ENCODE measurements around the gene ITGAV.

The ITGAV gene

DNA sequence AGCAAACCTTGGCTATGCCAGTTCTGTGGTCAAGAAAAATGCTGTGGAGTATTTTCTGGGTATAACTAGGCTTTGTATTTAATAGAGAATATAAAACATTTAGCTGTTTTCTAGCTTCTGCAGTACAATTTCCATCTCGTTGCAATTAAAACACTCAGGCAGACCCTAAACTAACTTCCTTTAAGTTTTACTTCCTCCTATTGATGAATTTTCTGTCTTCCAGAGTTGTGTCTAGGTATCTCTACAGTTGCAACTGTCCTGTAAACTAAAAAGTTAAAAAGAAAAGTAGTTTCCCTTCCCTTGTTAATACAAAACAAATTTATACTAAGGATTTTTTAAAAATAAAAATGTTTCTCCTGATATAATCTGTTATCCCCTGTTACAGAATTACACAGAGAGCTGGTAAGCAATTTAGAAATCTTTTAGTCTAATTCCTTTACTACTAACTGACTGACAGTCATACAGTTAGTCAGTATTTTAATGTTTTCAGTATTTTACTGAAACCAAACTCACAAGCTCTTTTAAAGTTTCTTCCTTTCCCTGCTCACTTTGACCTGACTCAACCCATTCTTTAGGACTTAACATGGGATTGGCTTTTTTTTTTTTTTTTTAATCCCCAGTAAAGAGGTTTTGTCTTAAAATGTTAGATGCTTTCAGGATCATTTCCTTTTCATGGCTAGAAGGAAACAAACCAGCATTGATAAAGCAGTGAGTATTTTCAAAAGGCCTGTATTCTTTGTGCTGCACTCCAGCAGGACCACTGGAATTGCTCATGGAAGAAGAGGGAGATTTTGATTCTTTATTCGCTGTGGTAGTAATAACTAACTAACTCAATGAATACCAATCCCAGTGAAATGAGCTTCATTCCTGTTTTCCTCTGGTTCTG lies 22.9 kb downstream of the ITGAV start:
- no peak for DNase-seq (ENCODE audit: low spot score)

DNA sequence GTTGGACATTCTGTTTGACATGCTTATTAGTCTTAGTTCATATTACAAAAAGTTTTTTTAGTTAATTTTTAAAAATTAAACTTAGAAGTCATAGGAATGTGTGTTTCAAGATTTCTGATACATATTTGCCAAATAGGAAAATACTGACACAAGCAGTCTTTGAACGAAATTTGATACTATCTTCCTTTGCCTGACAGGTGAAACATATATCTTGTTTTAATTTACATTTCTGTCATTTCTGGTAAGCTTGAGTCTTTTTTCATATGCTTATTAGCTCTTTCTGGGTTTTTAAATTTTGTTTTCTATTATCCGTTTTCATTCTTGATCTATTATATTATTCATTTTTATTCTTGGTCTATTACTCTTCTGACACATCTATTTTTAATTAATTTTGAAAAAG lies 24.5 kb downstream of the ITGAV start:
- no peak for DNase-seq (ENCODE audit: low spot score)

DNA sequence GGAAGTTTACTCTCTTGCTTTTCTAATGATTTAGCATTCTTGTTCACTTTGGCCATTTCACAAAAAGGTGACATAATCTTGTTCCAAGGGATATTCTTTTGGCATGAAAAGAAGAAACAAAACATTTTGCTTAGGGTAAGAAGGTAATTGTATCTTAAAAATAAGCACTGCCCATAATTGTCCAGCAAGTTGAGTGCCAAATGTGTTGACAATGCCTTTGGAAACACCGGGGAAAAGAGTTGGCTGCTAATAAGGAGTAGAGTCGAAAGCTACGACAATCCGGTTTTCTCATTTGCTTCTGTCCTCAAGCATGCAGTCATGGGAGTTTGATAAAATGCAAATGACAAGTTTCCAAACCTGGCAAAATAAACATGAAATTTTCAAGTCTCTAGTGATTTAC lies 27.3 kb downstream of the ITGAV start:
- no peak for DNase-seq (ENCODE audit: low spot score)

DNA sequence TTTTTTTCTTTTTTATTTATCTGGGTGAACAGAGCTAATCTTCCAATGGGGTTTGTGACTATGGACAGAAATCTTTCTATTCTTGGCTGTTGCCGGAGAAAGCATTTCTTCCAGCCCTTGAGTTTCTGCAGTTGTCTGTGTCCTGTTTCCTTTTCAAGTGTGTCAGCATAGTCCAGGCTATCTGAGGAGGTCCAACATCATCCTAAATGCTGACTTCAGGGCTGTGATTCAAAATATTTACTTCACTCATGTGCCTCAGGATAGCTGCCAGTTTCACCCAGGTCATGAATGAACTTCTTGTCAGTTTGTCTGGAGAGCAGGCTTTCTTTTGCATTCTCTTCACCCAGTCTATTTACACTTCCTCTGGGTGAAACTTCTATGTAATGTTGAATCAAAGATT lies 27.9 kb downstream of the ITGAV start:
- DNase-seq (ENCODE audit: low spot score), result no peak

DNA sequence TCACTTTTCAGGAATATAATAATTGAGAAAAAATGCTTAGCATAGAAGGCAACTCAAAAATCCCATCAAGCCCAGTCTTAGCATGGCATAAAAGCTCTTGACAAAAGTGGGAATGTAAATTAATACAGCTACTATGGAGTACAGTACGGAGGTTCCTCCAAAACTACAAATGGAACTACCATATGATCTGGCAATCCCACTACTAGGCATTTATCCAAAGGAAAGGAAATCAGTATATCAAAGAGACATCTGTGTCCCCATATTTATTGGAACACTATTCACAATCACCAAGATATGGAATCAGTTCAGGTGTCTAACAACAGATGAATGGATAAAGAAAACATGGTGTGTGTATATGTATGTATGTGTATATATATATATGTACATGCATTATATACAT lies 28.8 kb downstream of the ITGAV start:
- DNase-seq (ENCODE audit: low spot score), result no peak

DNA sequence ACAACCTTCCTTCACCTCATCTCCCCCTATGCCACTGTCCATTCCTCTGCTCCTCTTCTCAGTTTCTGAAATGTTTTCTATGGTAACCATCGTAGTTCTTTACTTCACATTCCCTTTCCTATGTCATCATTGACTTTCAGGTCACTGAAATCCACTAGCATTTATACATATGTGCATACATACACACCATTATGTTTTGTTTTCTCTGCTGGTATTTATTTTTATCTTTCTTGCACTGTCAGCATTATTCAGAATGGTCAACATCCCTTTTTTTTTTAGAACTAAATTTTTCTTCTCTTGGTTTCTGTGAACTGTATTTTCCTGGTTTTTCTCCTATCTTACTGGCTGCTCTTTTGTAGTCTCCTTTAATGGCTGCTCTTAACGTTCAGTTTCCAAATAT lies 33.2 kb downstream of the ITGAV start:
- no peak for DNase-seq (ENCODE audit: low spot score)

DNA sequence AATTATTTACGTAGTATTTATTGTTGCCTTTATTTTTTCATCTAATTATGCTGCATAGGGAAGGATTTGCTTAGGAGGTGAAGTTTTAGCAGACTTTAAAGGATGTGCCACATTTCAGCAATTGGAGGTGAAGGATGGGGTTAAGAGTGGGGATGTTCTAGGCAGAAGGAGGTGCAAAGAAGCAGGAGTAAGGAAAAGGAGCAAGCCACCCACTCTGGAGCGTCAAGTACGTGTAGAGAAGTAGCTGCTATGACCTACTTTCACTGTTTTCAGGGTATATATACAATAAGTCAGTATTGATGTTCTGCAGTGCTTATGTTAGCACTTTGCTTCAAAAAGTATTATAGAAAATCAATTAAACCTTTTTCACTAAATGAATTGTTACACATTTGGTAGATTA lies 34.4 kb downstream of the ITGAV start:
- no peak for DNase-seq (ENCODE audit: low spot score)

DNA sequence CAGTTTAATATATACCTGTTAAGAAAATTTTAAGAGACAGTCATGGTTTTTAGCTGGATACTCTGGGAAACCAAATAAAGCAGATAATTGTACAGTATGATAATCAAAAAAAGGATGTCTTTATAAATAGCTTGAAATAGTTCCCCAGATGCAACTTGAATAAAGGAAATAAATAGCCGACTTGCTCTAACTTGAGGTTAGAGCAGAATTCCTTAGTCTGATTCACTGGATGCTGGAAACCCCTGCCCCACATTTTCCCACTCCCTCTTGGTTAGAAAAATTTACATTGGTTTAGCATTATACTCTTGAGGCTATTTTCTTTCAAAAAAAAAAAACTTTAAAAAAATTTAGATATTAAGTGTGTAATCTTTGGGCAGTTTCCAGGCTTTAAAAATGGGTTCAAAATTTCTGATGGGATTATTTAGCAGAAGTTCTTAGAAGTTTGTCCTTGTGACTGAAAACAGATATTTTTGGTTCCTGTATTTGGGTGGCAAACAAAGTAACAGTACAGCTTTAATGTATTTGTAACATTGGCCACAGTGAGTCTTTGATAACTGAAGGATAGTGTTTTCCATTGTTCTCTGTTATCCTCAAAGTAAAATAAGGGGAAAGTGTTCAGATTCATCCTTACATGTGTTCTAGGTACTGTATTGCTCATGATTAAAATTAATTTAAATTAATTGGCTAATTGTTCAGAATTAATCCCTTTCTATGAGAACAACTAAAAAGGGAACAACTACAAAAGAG lies 39.6 kb downstream of the ITGAV start:
- no peak for DNase-seq (ENCODE audit: low spot score)

DNA sequence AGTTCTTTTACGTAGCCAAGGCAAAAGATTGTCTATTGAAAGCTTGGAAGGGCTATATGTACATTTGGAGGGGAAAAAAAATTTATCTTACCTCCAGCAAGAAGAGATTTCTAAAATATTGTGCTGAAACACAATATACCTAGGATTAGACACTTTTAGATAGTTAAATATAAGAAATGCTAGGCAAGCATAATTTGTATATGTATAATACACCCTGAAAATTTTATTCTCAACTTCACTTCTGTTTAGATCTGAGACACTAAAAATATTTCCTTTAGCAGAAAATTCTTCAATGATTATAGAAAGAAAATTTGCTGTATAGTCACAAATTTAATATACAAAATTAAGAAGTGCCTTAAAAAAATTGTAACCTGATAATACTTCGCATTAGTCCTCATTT lies 42.6 kb downstream of the ITGAV start:
- no peak for DNase-seq (ENCODE audit: low spot score)

DNA sequence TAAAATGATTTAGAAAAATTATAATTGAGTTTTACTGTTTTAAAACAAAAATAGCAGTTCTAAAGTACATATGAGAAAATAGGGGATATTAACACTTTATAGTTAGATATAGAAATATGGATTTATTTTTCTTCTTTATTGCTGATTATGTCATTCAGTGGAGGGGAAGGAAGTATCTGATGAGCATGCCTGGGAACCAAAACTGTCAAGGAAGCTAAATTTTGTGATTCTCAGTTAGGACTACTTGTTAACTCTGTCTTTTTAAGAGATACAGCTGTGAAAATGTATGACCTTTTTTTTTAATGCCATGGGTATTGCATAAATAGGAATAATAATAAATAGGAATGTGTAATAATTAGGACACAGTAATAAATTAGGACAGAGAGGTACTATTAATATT lies 44.8 kb downstream of the ITGAV start:
- DNase-seq (ENCODE audit: low spot score), result no peak

DNA sequence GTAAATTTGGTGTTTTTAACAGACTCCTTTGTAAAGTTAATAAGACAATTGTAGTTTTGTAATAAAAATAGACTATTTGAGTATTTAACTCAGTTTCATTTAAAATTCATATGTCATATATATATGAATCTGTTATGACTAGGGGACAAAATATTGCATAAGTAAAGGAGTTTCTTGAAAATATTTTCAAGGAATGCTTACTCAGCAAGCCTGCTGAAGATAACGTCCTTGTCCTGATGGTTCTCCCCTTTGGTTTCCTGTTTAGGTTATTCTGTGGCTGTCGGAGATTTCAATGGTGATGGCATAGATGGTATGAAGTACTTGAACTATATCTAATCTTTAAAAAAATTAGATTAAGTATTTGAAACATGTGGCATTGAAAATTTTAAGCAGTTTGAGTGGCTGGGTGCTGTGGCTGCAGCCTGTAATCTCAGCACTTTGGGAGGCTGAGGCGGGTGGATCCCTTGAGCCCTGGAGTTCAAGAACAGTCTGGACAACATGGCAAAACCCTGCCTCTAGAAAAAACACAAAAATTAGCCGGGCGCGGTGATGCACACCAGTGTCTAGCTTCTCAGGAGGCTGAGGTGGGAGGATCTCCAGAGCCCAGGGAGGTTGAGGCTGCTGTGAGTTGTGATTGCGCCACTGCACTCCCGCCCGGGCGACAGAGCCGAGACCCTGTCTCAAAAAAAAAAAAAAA lies 47.1 kb downstream of the ITGAV start:
- DNase-seq (ENCODE audit: low spot score), result no peak

DNA sequence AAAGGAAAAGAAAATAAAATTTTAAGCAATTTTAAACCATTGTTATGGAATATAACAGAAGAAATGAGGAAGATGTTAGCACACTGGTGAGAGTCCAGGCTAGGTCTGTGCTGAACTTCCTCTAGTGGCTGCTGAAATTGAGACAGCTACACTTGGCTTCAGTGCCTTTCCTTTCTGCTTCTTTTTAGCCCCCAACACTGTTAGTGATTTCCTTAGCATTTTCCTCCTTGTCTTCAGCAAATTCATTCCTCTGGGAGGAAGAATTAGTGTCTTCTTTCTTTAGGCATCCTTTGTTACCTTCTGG lies 47.6 kb downstream of the ITGAV start:
- DNase-seq (ENCODE audit: low spot score), result no peak

DNA sequence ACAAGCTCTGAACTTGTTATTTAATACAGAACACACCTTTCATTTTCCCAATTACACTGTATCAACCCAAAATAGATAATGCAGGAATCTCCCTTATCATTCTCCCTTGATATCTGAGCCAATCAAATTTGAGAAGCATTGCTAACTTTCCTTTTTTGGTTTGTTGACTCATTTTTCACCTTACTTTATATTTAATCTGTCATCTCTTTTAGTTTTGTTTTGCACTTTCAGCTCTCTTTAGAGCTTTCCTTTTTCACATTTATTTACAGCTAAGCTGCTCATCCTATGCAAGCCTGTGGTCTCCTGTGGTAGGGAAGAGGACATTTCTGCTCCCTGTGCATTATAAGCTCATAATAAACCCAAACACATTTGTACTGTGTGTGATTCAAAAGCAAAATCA lies 50.1 kb downstream of the ITGAV start:
- DNase-seq (ENCODE audit: low spot score), result no peak

DNA sequence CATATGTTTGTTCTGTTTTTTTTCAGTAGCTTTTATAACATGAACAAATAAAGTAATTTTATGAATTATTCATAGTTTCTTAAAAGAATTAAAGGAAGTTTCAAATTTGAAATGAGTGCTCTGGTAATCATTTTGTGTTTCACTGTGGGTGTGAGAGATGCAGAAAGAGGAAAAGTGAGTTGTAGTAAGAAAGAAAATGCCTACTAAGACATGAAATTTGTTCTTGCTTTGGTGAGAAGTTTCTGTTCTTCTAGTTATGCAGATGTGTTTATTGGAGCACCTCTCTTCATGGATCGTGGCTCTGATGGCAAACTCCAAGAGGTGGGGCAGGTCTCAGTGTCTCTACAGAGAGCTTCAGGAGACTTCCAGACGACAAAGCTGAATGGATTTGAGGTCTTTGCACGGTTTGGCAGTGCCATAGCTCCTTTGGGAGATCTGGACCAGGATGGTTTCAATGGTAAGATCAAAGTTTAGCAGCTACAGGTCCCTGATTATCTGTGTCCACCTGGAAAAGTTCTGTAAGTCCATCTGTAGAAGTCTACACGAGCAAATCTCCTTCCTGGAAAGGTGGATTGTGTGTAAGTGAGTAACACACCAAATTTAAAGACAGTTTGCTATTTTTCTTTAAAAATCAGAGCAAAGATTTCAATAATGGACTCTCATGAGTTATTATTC lies 51.4 kb downstream of the ITGAV start:
- DNase-seq (ENCODE audit: low spot score), result no peak

DNA sequence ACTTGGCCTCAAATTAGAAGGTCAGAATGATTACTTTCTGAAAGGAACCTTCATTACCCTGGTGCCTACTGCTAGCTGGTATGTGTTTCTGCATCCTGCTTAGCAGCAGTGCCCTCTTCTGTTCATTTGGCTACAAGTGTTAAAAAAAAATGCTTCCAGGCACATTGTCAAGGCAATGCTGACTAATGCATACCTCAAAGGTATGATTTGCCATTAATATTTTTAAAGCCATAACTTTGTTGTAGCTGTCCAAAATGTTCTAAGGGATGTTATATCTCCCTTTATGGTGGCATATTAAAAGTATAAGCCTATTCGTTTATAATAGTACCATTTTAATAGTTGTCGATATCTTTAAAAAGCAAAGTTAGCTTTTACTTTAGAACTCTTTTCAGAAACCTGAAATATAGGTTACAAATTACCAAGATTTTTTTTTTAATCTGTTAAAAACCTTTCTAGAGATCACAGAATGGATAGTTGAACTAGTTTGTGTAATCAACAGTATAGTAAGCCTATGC lies 52.0 kb downstream of the ITGAV start:
- DNase-seq (ENCODE audit: low spot score), result no peak

DNA sequence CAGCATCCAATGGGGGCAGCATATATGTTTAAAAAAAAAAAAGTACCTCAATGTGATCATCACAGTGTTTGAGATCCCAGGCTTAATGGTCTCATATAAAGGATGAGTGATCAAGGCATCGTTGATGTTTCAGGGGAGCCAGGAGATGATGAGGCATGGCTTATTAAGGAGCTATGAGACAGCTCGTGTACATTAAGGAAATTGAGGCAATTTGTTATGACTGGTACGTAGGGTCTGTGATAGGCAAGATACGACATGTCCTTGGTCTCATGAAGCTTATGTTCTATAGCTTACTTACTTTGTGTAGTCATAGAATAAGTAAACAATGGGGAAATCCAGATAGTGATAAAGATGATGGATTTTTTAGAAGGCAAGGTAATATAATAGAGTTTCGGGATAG lies 54.9 kb downstream of the ITGAV start:
- DNase-seq (ENCODE audit: low spot score), result no peak

DNA sequence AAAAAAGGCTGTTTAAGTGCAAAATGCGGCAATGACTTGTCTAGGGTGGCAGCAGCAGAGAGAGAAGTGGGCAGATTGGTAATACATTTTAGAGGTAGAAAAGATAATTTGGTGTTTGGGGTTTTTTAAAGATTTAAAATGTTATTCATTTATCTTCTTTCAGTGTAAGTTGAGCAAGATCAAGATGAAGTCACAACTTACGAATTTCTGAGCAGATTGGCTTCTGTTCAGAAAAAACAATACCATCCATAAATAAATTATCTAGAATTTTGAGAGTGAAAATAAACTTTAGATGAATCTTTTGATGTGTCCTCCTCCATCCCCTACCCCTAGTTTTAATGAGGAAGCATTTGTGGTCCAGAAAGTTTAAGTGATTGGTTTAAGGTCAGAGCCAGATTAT lies 56.1 kb downstream of the ITGAV start:
- no peak for DNase-seq (ENCODE audit: low spot score)

DNA sequence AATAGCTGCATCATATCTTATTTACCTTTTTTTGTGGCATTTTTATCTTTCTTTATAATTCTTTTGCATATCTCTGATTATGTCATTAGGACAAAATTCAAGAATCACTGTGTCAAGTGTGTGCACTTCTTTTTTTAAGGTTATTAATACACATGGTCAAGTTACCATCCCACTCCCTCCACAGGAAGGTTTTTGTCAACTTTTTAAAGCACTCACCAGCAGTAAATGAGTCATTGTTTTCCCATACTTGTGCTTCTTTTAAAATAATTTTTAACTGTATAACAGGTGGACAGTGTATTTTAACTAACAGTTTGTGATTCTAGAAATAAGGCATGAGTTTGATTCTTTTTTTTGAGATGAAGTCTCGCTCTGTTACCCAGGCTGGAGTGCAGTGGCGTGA lies 58.3 kb downstream of the ITGAV start:
- DNase-seq (ENCODE audit: low spot score), result no peak

DNA sequence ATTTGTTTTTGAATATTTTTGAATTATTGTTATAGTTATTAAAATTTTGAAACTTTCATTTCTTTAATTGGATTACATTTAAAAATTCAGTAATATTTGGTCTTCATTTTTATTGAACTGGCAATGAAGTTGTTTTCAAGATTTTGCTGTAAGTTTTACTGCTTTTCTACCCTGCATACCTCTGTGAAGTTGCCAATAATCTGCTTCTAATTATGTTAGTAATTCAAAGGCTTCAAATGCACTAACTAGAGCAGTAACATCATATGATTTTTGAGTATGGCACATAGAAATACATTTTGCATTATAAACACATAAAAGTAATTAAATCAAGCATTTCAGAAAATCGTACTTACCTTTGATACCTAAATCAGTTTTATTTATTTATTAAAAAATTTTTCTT lies 63.7 kb downstream of the ITGAV start:
- no peak for DNase-seq (ENCODE audit: low spot score)

DNA sequence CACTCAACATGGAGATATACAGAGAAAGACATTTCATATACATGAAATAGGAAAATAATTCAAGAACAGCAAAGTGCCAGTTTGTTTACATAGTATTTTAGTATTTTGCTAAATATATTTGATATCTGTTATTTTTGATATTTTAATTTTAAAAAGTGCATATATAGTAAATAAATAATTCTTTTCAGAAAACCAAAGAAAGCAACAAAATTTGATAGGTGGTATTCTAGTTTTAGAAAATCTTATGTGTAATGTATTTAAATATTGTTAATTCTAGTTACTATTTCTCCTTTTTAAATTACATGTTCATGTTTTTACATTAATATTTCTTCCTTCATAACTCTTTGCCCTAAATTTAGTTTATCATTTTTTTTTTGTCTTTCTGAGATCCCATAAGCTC lies 69.5 kb downstream of the ITGAV start:
- no peak for DNase-seq (ENCODE audit: low spot score)

DNA sequence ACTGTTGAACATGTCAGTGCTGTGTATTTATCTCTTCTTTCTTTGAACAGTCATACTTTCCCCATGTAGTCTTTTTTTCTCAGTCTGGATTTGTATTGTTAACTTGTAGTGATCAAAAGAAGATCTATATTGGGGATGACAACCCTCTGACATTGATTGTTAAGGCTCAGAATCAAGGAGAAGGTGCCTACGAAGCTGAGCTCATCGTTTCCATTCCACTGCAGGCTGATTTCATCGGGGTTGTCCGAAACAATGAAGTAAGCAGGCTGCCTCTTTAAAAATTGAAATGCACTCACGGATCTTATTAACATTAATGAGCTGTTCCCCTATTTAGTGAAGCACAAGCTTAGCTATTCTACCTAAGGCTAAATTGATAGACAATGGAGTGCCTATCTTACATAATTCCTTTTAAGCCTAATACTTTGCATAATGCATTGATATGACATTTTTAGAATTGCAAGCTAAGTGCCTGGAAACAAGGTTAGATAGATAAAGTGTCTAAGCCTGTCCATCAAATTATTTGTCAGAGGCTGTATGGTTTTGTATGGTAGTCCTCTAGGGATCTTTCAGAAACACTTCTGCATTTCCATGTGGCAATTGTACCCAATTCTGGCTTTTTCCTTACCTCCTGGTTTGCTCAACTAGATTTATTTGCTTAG lies 74.7 kb downstream of the ITGAV start:
- no peak for DNase-seq (ENCODE audit: low spot score)

DNA sequence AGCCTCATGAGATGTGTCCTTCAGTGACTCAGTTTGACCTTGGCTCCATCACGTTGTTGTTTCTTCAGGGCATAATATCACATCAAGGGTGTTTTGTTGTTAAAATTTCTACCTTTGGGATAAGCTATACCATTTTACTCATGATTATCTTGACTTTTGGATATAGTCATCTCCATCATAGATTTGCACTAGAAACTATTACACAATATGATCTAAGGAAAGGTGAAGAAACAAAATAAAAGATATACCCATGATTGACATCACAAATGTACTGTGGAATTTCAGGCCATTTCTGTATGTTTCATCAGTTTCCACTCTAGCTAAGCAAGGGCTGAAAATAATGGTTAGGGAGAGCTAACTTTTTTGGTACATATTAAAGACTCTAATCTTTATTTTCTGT lies 79.3 kb downstream of the ITGAV start:
- no peak for DNase-seq (ENCODE audit: low spot score)

Measured in left forelimb (tissue), 1 donor.